H1 (cell line): ENCODE measurements around the gene TEX44. TPM values are rescaled to one million over a fixed set of nuclear protein-coding genes. Genes with fewer than 3 reads are reported as not detected.
"Not testable (repeated sequence)": the region's sequence is repeated elsewhere in the genome, so short reads cannot be mapped to it uniquely, and the experiment has no call there.

Experiments used
- CTCF ChIA-PET: fragments of 300-600 bp; sonication (Branson Sonifier 250); formaldehyde crosslinking; loops from one replicate; lab custom pipeline; 2021; ENCODE audit not compliant: partially characterized antibody; lab: Charles Lee
- POLR2A ChIA-PET: fragments of 300-600 bp; sonication (Branson Sonifier 250); formaldehyde crosslinking; loops from one replicate; lab custom pipeline; 2021; ENCODE audit warnings: inconsistent platforms; ENCODE audit not compliant: partially characterized antibody; lab: Charles Lee
- DNase-seq, 2 experiments: peaks; one replicate each; pipeline versions ENCODE4 v3.0.0 to v3.0.0-alpha.2; 2010 to 2022; ENCODE audit warnings: low spot score in 2 of 2, low read depth in 1 of 2, mixed read lengths in 1 of 2
- FAIRE-seq: peaks from 2 replicates; lab custom pipeline; 2011; peaks lifted over from hg19 to GRCh38; lab: Jason Lieb, UNC
- H2AFZ ChIP-seq: 2 replicates; pipeline ENCODE4 v1.8.1; 2012; ENCODE audit warnings: low read length, inconsistent platforms
- H2AK5ac ChIP-seq: 2 replicates; pipeline ENCODE4 v1.6.1; 2013; ENCODE audit warnings: low read depth, low read length
- H2BK120ac ChIP-seq: replicated peaks from 2 replicates; pipeline ENCODE3; 2013; ENCODE audit warnings: low read depth, low read length, inconsistent platforms
- H2BK12ac ChIP-seq: 2 replicates; pipeline ENCODE4 v1.6.1; 2013; ENCODE audit warnings: low read depth, low read length
- H2BK15ac ChIP-seq: 2 replicates; pipeline ENCODE4 v1.6.1; 2013; ENCODE audit warnings: low read length
- H2BK20ac ChIP-seq: 2 replicates; pipeline ENCODE4 v1.6.1; 2013; ENCODE audit warnings: low read length
- H2BK5ac ChIP-seq: 2 replicates; pipeline ENCODE4 v1.6.1; 2013; ENCODE audit warnings: low read depth, low read length
- H3K14ac ChIP-seq: 2 replicates; pipeline ENCODE4 v1.6.1; 2013; ENCODE audit warnings: inconsistent platforms; ENCODE audit not compliant: insufficient read length
- H3K18ac ChIP-seq: 2 replicates; pipeline ENCODE4 v1.6.1; 2013; ENCODE audit warnings: low read length; ENCODE audit errors: extremely low read depth
- H3K23ac ChIP-seq: 2 replicates; pipeline ENCODE4 v1.6.1; 2013; ENCODE audit warnings: inconsistent platforms; ENCODE audit not compliant: insufficient read length
- H3K23me2 ChIP-seq: 2 replicates; pipeline ENCODE4 v1.6.1; 2013; ENCODE audit warnings: low read depth, low read length
- H3K27ac ChIP-seq: 2 replicates; pipeline ENCODE4 v1.6.1; 2011; ENCODE audit warnings: low read depth, low read length, inconsistent platforms
- H3K27me3 ChIP-seq, 4 experiments: replicated peaks in 1 of 4; 1 replicate in 1 of 4; 2 replicates in 3 of 4; pipeline versions ENCODE4 v1.6.1 to v1.8.1; 2011 to 2013; ENCODE audit warnings: low read length in 3 of 4, mild to moderate bottlenecking in 3 of 4, inconsistent platforms in 2 of 4, mixed read lengths in 2 of 4, moderate library complexity in 1 of 4; ENCODE audit not compliant: control insufficient read depth in 3 of 4, insufficient read depth in 3 of 4; ENCODE audit errors: extremely low read depth in 1 of 4
- H3K36me3 ChIP-seq, 4 experiments: 2 replicates each; pipeline versions ENCODE4 v1.6.1 to v1.8.1; 2011 to 2013; ENCODE audit warnings: mild to moderate bottlenecking in 4 of 4, low read length in 3 of 4, moderate library complexity in 2 of 4, control low read depth in 1 of 4, inconsistent platforms in 1 of 4; ENCODE audit not compliant: insufficient read depth in 4 of 4, control insufficient read depth in 2 of 4
- H3K4ac ChIP-seq: replicated peaks from 2 replicates; pipeline ENCODE3; 2013; ENCODE audit warnings: low read length, low read depth, mixed read lengths, inconsistent platforms; ENCODE audit not compliant: insufficient read length
- H3K4me1 ChIP-seq, 4 experiments: replicated peaks in 1 of 4; 1 replicate in 1 of 4; 2 replicates in 3 of 4; pipeline versions ENCODE4 v1.6.1 to v1.8.1; 2011 to 2013; ENCODE audit warnings: low read length in 3 of 4, inconsistent platforms in 2 of 4, mixed read lengths in 1 of 4; ENCODE audit not compliant: insufficient read depth in 4 of 4, control insufficient read depth in 3 of 4
- H3K4me2 ChIP-seq, 2 experiments: 2 replicates each; pipeline versions ENCODE4 v1.6.1 to v1.8.1; 2011 to 2013; ENCODE audit warnings: low read depth in 2 of 2, low read length in 2 of 2, control low read depth in 1 of 2, inconsistent platforms in 1 of 2, mild to moderate bottlenecking in 1 of 2; ENCODE audit not compliant: insufficient read depth in 1 of 2
- H3K4me3 ChIP-seq, 4 experiments: fragments of 200-600, 300-600 bp in 1 of 4; sonication (generic), shearing (Covaris generic), sonication (Bioruptor Twin) in 1 of 4; 2 replicates each; pipeline versions ENCODE4 v1.5.1 to v1.8.1; 2011 to 2016; ENCODE audit warnings: low read length in 4 of 4, low read depth in 3 of 4, control low read depth in 2 of 4, inconsistent platforms in 2 of 4, mild to moderate bottlenecking in 2 of 4, mixed read lengths in 1 of 4, moderate library complexity in 1 of 4; ENCODE audit not compliant: insufficient read depth in 2 of 4; ENCODE audit errors: extremely low read depth in 1 of 4
- H3K56ac ChIP-seq: replicated peaks from 2 replicates; pipeline ENCODE3; 2013; ENCODE audit warnings: low read depth, mild to moderate bottlenecking, mixed read lengths, low read length, inconsistent platforms; ENCODE audit not compliant: insufficient read length
- H3K79me1 ChIP-seq: 2 replicates; pipeline ENCODE4 v1.6.1; 2013; ENCODE audit warnings: low read depth, low read length, control low read depth
- H3K79me2 ChIP-seq, 2 experiments: 2 replicates each; pipeline versions ENCODE4 v1.6.1 to v1.8.1; 2012 to 2013; ENCODE audit warnings: low read length in 2 of 2, mild to moderate bottlenecking in 2 of 2, inconsistent platforms in 1 of 2; ENCODE audit not compliant: insufficient read depth in 2 of 2, control insufficient read depth in 1 of 2
- H3K9ac ChIP-seq, 4 experiments: replicated peaks in 1 of 4; 1 replicate in 1 of 4; 2 replicates in 3 of 4; pipeline versions ENCODE4 v1.6.1 to v1.8.1; 2011 to 2013; ENCODE audit warnings: low read depth in 3 of 4, low read length in 3 of 4, control low read depth in 2 of 4, mild to moderate bottlenecking in 2 of 4, moderate library complexity in 2 of 4, inconsistent platforms in 1 of 4; ENCODE audit errors: extremely low read depth in 1 of 4
- H3K9me3 ChIP-seq, 2 experiments: 2 replicates each; pipeline versions ENCODE4 v1.6.1 to v1.8.1; 2012 to 2013; ENCODE audit warnings: mild to moderate bottlenecking in 2 of 2, moderate library complexity in 2 of 2, control low read depth in 1 of 2, inconsistent platforms in 1 of 2, low read depth in 1 of 2, low read length in 1 of 2, mixed read lengths in 1 of 2; ENCODE audit not compliant: insufficient read depth in 2 of 2
- H4K20me1 ChIP-seq, 2 experiments: replicated peaks in 1 of 2; 2 replicates each; pipeline versions ENCODE3 to v1.8.1; 2011 to 2013; ENCODE audit warnings: inconsistent platforms in 2 of 2, low read length in 2 of 2, mild to moderate bottlenecking in 1 of 2; ENCODE audit not compliant: insufficient read depth in 2 of 2, control insufficient read depth in 1 of 2
- H4K5ac ChIP-seq: 2 replicates; pipeline ENCODE4 v1.6.1; 2013; ENCODE audit warnings: low read length, low read depth, mixed read lengths, inconsistent platforms; ENCODE audit not compliant: insufficient read length
- H4K8ac ChIP-seq: 2 replicates; pipeline ENCODE4 v1.8.0; 2013; ENCODE audit warnings: mild to moderate bottlenecking, moderate library complexity, low read length, inconsistent platforms; ENCODE audit not compliant: insufficient read depth; ENCODE audit errors: extremely low read depth
- H4K91ac ChIP-seq: replicated peaks from 2 replicates; pipeline ENCODE3; 2013; ENCODE audit warnings: low read length, mixed read lengths, inconsistent platforms; ENCODE audit not compliant: insufficient read length
- BCL11A ChIP-seq, 2 experiments: IDR thresholded peaks; one replicate each; pipeline ENCODE4 v1.6.1; 2011; ENCODE audit warnings: low read depth in 2 of 2, low read length in 2 of 2, mild to moderate bottlenecking in 2 of 2
- CHD2 ChIP-seq: IDR thresholded peaks from 2 replicates; pipeline ENCODE4 v1.6.1; 2012; ENCODE audit warnings: low read length, improper control_type of control experiment
- NANOG ChIP-seq: IDR thresholded peaks from 2 replicates; pipeline ENCODE4 v1.6.1; 2011; ENCODE audit warnings: low read length, low read depth, mild to moderate bottlenecking, inconsistent platforms; ENCODE audit not compliant: insufficient read depth, poor library complexity, severe bottlenecking
- POU5F1 ChIP-seq: IDR thresholded peaks from 2 replicates; pipeline ENCODE4 v1.6.1; 2011; ENCODE audit warnings: low read depth, mild to moderate bottlenecking, low read length, moderate library complexity
- RAD21 ChIP-seq, 2 experiments: IDR thresholded peaks in 1 of 2; conservative IDR thresholded peaks in 1 of 2; 2 replicates each; pipeline ENCODE4 v1.6.1; 2011; ENCODE audit warnings: low read depth in 2 of 2, low read length in 2 of 2, improper control_type of control experiment in 1 of 2, inconsistent platforms in 1 of 2, mild to moderate bottlenecking in 1 of 2, moderate library complexity in 1 of 2
- TCF12 ChIP-seq: IDR thresholded peaks from 2 replicates; pipeline ENCODE4 v1.6.1; 2011; ENCODE audit warnings: low read depth, mild to moderate bottlenecking, low read length
- ZNF274 ChIP-seq: IDR thresholded peaks from 2 replicates; pipeline ENCODE4 v1.7.0; 2012; ENCODE audit warnings: low read length, borderline replicate concordance; ENCODE audit errors: extremely low read depth
- WGBS, 2 experiments: shearing (Covaris generic) in 1 of 2; methylation state at CpG; one replicate each; pipeline versions ENCODE4 v1.1.6 to v1.1.7; 2013 to 2015; ENCODE audit warnings: low lambda C conversion rate in 2 of 2, mixed read lengths in 2 of 2, inconsistent platforms in 1 of 2, low coverage in 1 of 2, missing lambda C conversion rate in 1 of 2; ENCODE audit not compliant: insufficient replicate concordance in 2 of 2, insufficient coverage in 1 of 2, insufficient read length in 1 of 2; ENCODE audit errors: extremely low coverage in 1 of 2, missing lambda C conversion rate in 1 of 2; 5-methylcytosine and 5-hydroxymethylcytosine counted together
- polyA plus RNA-seq, 7 experiments: library from polyadenylated mRNA; depleted of rRNA in 3 of 7; stranded (reverse) in 5 of 7; unstranded in 2 of 7; fragments of >200 nt in 5 of 7; fragments of 200-250 nt in 2 of 7; gene quantifications; 1 replicate in 5 of 7; 2 replicates in 1 of 7; 4 replicates in 1 of 7; pipeline versions ENCODE4 v1.2.1 to v1.2.3, GENCODE V29; 2011 to 2013; ENCODE audit warnings: missing spikeins in 2 of 7, mixed read lengths in 2 of 7
- total RNA-seq: library from RNA; stranded (reverse); fragmentation: NEBNext Ultra II Directional; extraction: Animal tissue kit (Norgen Biotek cat#: 25700); gene quantifications from 2 replicates; pipeline ENCODE4 v1.2.1, GENCODE V29; 2021

The TEX44 gene
- total and polyA plus RNA-seq, 2 of the 8 experiments (the other 6 are each of a cell fraction or from before 2014, with no cell fraction given): not detected

DNA sequence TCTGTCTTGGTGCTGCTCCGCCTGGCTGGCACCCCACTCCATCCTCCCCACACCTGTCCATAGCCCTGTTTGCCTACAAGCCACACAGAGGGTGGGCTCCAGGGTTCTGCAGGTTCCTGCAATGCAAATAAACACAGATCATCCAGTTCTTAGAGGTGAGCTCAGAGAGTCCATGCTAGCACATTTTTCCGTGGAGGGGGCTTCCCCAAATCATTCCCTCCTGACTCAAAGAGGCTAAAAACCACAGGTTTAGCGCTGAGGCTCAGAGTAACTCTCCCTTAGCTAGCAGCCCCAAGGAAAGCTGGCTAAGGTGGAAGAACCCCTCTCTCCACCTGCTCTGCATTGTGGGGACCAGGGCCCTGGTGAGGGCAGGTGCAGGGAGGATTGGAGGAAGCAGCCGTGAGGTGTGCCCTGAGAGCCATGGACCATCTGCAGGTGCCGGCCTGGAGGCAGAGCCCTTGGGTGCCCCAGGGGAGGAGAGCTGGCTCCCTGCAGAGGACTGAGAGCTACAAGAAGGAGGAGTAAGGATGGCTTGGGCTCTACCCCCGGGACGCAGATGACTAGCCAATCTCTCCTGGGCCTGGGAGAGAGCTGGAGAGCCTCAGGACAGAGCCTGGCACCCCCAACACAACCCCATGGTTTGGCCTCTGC, 23.8 kb upstream of the TEX44 start (continued):
- TF ChIP-seq ZNF274 (no peak), TCF12 (no peak), RAD21 (IDR thresholded peaks at IDR 0.05 in 1 of 2, conservative IDR thresholded peaks at IDR 0.05 in 1 of 2; ENCODE audit: low read depth in 2 of 2, low read length in 2 of 2) (no peak), NANOG (no peak), CHD2 (no peak), BCL11A (IDR thresholded peaks at IDR 0.05; ENCODE audit: low read depth in 2 of 2, low read length in 2 of 2) (no peak), POU5F1 (no peak)

- CTCF ChIA-PET: interaction anchor here (15.8 to 16.1 kb wide), 2 partner anchors 22 to 39 kb away, joined by 182 to 368 read pairs; partner anchors contain the start of gene TEX44
- H4K8ac ChIP-seq, H3K9ac ChIP-seq, H3K23me2 ChIP-seq, H3K79me1 ChIP-seq, H3K36me3 ChIP-seq, H3K18ac ChIP-seq, FAIRE-seq, H3K4me3 ChIP-seq, H3K27me3 ChIP-seq, H2AFZ ChIP-seq, H3K79me2 ChIP-seq, H3K56ac ChIP-seq, H3K4me2 ChIP-seq, H2AK5ac ChIP-seq, H3K14ac ChIP-seq, H3K27ac ChIP-seq, H4K20me1 ChIP-seq, H3K4ac ChIP-seq, H4K91ac ChIP-seq, H4K5ac ChIP-seq, H2BK120ac ChIP-seq, H2BK15ac ChIP-seq, H3K23ac ChIP-seq, DNase-seq: not testable (repeated sequence)
- WGBS, 2 experiments: 84% methylated on average over 5 of the region's 5 CpGs; no CpG with 5 or more reads in 1 of the 2 experiments
- H2BK12ac ChIP-seq: 0 out of 2 replicates have a peak overlapping the region, but pooled peaks have one; percentile 2
- POLR2A ChIA-PET: interaction anchor here (0.8 to 1.5 kb wide), 6 partner anchors 10 to 107 kb away, joined by 3 to 4 read pairs (median 3); no protein-coding TSS in a partner anchor
- peak overlapping the region; percentile 72; the same call in 1 of the 2 replicates for H2BK20ac ChIP-seq
- H3K9me3 ChIP-seq: peaks cover 3 to 11% of the 10 kb centered on the region in 2 experiments; a peak in 2 of 4 replicates
- H3K4me1 ChIP-seq: peaks cover 3 to 37% (median 21%) of the 10 kb centered on the region in 4 experiments
- 0 out of 2 replicates have a peak overlapping the region, but pooled peaks have one; percentile 27 for H2BK5ac ChIP-seq
These were observed 21.7 kb upstream of the TEX44 start for GRCh38 chr2:231570915-231571314.
